NCI-H2107 (cell line): ENCODE measurements around the gene PXMP2.

ENCODE experiments used
- DNase-seq: peaks from one replicate; lab custom pipeline; 2025; lab: John Stamatoyannopoulos, UW

Gene PXMP2

DNA sequence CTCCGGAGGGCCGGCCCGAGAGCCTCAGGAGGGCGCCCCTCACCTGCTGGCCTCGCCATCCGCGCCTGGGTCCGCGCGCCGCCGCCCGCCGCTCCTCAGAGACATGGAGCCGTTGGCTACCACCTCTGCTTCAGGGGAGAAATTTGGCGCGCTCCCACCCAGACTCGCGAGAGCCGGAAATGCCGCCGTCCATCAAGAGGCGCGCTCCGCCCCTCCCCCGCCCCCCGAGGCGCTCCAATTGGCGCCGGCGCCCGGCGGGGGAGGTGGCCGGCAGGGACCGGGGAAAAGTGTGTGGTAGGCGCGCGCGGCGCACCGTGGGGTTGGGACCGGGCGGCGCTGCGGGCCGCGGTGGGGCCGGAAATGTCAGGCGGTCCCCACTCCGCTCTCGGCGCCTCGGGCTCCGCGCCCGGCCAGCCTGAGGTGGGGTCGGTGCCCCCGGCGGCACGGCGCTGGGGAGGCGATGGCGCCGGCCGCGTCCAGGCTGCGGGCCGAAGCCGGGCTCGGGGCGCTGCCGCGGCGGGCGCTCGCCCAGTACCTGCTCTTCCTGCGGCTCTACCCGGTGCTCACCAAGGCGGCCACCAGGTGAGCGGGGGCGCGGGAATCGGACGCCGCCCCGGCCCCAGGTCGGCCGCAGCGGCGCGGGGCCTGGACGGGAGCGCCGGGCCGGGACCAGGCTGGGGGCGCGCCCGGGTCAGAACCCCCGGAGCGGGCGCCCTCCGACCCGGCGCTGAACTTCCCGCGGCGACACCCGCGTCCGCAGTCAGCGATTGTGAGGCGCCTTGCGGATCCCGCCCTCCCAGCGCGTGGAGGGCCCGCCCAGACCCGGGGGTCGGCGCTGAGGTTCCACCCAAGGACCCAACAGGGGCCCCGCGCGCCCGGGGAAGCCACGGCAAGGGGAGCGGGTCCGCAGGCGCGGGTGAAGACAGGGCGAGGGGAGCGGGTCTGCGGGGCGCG is at the start of gene PXMP2, which contains the start of gene POLE:
PXMP2 (plus strand) TSS at position 377 of the 954 bp plus-strand sequence; CDS start at position 461, 84 bp downstream.
POLE (minus strand) TSS at position 132 of the 954 bp plus-strand sequence; CDS start at position 105, 27 bp downstream.
- DNase-seq, result peak; percentile 91

GRCh38 chr12:132637811-132638210 is 49.6 kb upstream of the PXMP2 start:
- no peak for DNase-seq

- no peak for DNase-seq
Observed at GRCh38 chr12:132638541-132639408, 48.6 kb upstream of the PXMP2 start.

- no peak for DNase-seq
Observed at GRCh38 chr12:132639956-132640520, 47.3 kb upstream of the PXMP2 start.

DNA sequence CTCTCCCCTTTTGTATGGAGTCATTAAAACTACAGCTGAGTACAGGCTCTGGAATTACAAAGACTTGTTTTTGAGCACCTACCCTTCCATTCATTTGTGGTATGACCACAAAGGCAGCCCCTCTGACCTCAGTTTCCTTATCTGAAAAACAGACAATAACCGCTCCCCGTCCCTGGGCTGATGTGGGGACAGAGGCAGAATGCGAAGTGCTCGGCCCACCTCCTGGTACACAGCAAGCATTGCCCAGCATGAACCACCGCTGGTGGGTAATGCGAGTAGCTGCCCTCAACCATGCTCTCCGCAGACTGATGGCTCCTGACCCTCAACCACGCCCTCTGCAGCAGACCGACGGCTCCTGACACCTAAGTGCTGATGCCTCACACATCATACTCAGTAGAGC is 46.5 kb upstream of the PXMP2 start:
- no peak for DNase-seq

- no peak for DNase-seq
Observed at GRCh38 chr12:132641811-132642650, 45.4 kb upstream of the PXMP2 start.

DNA sequence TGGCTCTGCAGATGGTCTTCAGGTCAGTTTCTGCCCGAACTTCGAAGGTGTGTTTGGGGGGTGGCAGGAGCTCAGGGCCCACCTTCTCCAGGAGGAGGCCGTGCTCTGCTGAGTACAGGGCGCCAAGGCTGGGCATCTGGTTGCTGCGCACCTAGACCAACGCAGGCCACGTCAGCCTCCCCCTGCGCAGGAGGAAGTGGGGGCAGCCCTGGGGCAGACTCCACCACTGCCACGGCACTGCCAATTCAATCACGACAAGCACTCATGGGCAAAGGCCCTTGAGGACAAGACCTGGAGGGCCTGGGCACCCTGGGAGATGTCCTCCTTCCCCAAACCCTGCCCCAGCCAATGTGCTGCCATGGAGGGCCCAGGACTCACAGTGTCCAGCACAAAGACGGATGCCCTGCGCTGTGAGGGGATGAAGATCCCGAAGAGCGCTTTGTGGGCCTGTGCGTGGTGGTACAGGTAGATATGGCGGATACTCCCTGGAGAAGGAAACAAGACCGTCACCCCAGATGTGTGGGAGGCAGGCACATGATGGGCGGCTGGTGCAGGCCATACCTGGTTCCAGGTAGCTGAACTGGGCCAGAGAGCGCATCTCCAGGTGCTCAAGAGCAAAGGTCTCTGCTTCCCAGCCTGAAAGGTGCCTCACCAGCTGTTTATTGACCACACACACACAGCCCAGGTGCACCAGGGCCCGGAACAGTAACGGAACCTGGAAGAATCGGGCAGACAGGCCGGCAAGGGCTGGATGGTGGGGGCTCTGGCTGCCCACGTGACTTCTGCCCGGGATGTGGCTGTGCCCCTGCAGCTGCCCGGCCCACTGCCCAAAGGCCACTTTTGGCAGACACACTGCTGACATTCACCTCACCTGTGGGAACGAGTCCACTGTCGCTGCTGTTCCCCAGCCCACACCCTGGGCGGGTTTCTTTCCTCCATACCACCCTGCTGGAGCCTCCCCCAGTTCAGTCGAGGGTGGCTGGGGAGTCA is 44.2 kb upstream of the PXMP2 start:
- no peak for DNase-seq

DNA sequence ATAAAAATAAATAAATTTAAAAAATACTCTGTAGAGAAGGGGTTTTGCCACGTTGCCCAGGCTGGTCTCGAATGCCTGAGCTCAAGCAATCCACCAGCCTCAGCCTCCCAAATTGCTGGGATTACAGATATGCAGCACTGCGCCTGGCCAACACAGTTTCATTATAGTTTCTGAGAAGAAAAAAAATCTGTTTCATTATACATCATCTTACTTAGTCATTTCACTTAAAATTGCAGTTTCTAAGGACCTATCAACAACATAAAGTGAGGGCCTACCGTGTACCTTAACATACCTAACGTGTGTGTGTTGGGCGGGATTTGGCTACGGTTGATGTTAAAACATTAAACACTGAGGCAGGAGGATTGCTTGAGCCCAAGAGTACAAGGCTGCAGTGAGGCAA is 40.5 kb upstream of the PXMP2 start:
- no peak for DNase-seq

DNA sequence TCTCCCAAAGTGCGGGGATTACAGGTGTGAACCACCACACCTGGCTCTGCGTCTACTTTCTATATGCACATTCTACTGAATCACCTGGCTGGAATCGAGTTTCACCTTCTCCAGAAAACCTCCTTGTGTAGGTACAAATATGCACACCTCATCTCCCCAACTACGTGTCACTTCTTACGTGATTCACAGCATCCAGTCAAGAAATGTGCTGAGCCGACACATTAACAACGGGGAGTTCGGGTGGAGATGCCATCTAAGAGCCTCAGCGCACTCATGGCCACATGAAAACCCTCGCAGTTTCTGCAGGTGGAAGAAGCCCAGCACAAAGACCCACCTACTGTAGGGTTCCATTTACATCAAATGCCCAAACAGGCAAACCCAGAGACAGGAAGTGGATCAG is 39.5 kb upstream of the PXMP2 start:
- no peak for DNase-seq

- DNase-seq, result no peak
Observed at GRCh38 chr12:132648616-132649225, 38.7 kb upstream of the PXMP2 start.

DNA sequence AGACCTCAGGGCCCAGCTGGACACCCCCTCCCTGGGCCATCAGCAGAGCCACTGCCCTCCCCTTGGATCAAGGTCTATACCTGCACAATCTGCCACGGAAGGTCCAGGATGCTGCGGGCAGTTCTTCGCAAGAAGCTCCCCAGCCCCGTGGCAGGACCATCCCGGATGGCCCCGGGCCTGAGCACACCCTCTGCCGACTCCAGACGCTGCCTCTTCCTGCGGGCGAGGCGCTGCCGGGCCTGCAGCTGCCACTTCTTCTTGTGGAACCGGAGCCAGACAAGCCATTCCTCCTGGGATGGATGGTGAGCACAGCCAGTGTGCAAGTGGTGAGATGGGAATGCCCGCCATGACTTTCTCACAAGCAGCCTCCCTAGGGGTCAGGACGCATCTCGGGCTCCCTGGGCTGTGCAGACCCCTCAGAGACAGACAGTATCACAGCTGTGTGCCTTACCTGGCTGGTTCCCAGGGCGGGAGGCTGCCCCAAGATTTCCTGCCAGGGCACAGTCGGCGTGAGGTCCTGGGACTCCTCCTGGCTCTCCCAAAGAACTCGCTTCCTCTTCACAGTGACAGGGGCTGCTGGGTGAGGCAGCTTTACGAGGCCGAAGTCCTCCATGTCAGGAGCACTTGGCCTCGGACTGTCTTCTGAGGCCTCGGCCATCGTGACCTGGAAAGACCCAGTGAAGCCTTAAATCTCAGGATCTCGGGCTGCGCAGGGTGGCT is 38.0 kb upstream of the PXMP2 start:
- DNase-seq, result no peak

GRCh38 chr12:132651444-132652100 is 35.8 kb upstream of the PXMP2 start:
- DNase-seq, result no peak

DNA sequence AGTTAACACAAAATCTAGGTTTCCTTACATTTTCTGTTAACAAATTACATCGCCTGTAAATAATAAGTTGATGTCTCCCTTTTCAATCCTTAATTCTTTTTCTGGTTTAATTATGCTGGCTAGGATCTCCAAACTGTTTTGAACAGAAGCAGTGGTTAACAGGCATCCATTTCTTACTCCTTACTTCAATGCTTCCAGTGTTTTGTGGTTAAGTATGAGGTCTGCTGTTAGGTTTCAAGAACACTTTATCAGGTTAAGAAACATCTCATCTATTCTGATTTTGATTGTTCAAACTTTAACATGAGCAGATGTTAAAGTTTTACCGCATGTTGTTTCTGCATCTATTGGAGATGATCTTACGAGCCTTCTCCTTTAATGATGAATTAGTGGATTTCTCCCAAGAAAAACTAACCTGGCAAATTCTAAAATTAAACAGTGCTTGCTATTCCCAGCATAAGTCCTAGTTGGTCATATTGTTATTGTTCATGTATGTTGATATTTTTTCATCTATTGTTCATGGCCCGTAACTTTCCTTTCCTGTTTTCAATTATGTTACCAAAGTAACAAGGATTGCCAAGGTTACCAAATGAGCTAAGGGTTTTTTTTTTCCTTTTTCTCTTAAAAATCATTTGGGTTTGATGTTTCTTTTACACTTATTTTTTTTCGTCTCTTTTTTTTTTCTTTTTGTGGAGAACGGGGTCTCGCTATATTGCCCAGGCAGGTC is 33.7 kb upstream of the PXMP2 start:
- DNase-seq, result no peak

DNA sequence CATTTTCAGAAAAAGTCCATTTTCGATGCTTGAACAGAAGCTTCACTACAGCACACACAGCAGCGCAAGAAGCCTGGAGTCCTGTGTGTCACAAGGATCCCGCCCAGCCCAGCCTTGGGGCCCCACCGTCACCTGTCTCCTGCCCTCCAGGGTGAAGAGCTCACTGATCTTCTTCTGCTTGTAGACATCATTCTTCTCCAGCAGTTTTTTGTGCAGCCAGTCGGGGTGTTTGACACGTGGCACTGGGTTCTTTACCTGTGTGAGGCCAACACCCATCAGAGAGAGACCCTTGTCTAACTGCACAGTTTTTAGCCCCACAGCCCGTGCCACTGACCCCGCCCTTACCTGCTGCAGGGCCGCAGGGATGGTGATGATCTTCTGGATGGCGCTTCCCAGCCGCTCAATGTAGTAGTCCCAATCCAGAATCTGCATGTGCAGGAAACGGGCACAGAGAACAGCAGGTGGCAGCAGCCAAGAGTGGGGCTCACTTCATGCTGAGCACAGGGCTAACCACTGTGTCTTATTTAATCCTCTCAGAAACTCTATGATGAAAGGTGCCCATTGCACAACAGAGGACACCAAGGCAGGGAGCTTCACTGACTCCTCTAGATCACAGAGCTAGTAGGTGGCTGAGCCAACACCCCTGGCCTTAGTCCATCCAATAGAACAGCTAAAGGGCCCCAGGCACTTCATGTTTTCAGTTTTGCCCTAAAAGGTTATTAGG is 30.2 kb upstream of the PXMP2 start:
- DNase-seq, result no peak

GRCh38 chr12:132658149-132658894 is 29.1 kb upstream of the PXMP2 start:
- DNase-seq, result no peak

DNA sequence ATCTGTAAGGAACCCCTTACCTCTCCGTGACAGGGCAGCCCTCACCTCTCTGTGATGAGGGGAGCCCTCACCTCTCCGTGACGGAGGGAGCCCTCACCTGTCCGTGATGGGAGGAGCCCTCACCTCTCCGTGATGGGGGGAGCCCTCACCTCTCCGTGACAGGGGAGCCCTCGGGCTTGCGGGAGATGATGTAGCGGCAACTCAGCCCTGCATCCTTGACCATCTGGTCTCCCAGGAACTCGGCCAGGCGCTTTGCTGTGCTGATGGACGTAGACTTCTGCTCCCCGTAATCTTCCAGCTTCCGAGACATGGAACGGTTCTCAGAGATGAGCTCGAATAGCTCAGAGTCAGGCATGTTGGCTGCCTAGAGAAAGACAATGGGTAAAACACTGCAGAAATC is 28.2 kb upstream of the PXMP2 start:
- no peak for DNase-seq
